GM23338 (cell line): ENCODE measurements around the gene MBD2. TPM values are rescaled to one million over a fixed set of nuclear protein-coding genes. Genes with fewer than 3 reads are reported as not detected.

Experiments
- ATAC-seq: fragments of 200-7000 bp; cut with Tn5 transposase; 3 replicates; pipeline ENCODE4 v1.9.1; 2020
- DNase-seq: peaks from one replicate; pipeline ENCODE4 v3.0.0-alpha.2; 2015; ENCODE audit warnings: low spot score
- H2AFZ ChIP-seq: fragments of 200-600 bp; sonication (generic); 2 replicates; pipeline ENCODE4 v1.8.0; 2016; ENCODE audit warnings: antibody characterized with exemption, mild to moderate bottlenecking, moderate library complexity
- H3F3A ChIP-seq: fragments of 200-600 bp; sonication (generic); replicated peaks from 2 replicates; pipeline ENCODE4 v1.8.0; 2017; ENCODE audit warnings: antibody characterized with exemption, mixed run types, low read depth
- H3K27ac ChIP-seq: fragments of 200-600 bp; sonication (generic); 2 replicates; pipeline ENCODE4 v1.6.1; 2016; ENCODE audit warnings: low read depth
- H3K27me3 ChIP-seq: fragments of 200-600 bp; sonication (generic); 2 replicates; pipeline ENCODE4 v1.8.0; 2016; ENCODE audit warnings: mild to moderate bottlenecking, mixed run types, moderate library complexity; ENCODE audit not compliant: insufficient read depth
- H3K36me3 ChIP-seq: fragments of 200-600 bp; sonication (generic); 2 replicates; pipeline ENCODE4 v1.8.0; 2016; ENCODE audit warnings: mild to moderate bottlenecking; ENCODE audit not compliant: insufficient read depth
- H3K4me1 ChIP-seq: fragments of 200-600 bp; sonication (generic); 2 replicates; pipeline ENCODE4 v1.8.0; 2016; ENCODE audit warnings: mild to moderate bottlenecking, moderate library complexity; ENCODE audit not compliant: insufficient read depth
- H3K4me2 ChIP-seq: fragments of 200-600 bp; sonication (generic); 2 replicates; pipeline ENCODE4 v1.7.1; 2017; ENCODE audit warnings: mixed run types
- H3K4me3 ChIP-seq: fragments of 200-600 bp; sonication (generic); 2 replicates; pipeline ENCODE4 v1.6.1; 2016; ENCODE audit warnings: mixed run types
- H3K79me2 ChIP-seq: fragments of 200-600 bp; sonication (generic); replicated peaks from 2 replicates; pipeline ENCODE4 v1.8.0; 2017; ENCODE audit warnings: mild to moderate bottlenecking; ENCODE audit not compliant: insufficient read depth
- H3K9me2 ChIP-seq: fragments of 200-600 bp; sonication (generic); 2 replicates; pipeline ENCODE4 v1.8.0; 2017; ENCODE audit not compliant: insufficient read depth
- H4K20me1 ChIP-seq: fragments of 200-600 bp; sonication (generic); replicated peaks from 2 replicates; pipeline ENCODE4 v1.8.0; 2017; ENCODE audit warnings: mild to moderate bottlenecking; ENCODE audit not compliant: insufficient read depth
- H3K27ac Mint-ChIP-seq: 2 replicates; pipeline ENCODE4 v1.8.0; 2020; ENCODE audit warnings: inconsistent platforms, mild to moderate bottlenecking, moderate library complexity, mixed read lengths
- H3K27me3 Mint-ChIP-seq: 3 replicates; pipeline ENCODE4 v1.8.0; 2022; ENCODE audit warnings: low read depth, mild to moderate bottlenecking, moderate library complexity, mixed read lengths, inconsistent platforms; ENCODE audit not compliant: insufficient read depth, poor library complexity
- H3K36me3 Mint-ChIP-seq: 3 replicates; pipeline ENCODE4 v1.8.0; 2021; ENCODE audit warnings: low read depth, mild to moderate bottlenecking, inconsistent platforms, moderate library complexity, mixed read lengths
- H3K4me1 Mint-ChIP-seq: 3 replicates; pipeline ENCODE4 v1.8.0; 2020; ENCODE audit warnings: mild to moderate bottlenecking, inconsistent platforms, mixed read lengths
- H3K4me3 Mint-ChIP-seq: 3 replicates; pipeline ENCODE4 v1.8.0; 2021; ENCODE audit warnings: moderate library complexity, mild to moderate bottlenecking, inconsistent platforms, mixed read lengths
- H3K9me3 Mint-ChIP-seq: 3 replicates; pipeline ENCODE4 v1.8.0; 2020; ENCODE audit warnings: moderate library complexity, mild to moderate bottlenecking, inconsistent platforms, mixed read lengths
- EZH2 ChIP-seq: fragments of 200-600 bp; sonication (generic); IDR thresholded peaks from one replicate; pipeline ENCODE4 v1.8.0; 2017; ENCODE audit warnings: antibody characterized with exemption, mild to moderate bottlenecking, low read depth; ENCODE audit not compliant: unreplicated experiment
- JUNB ChIP-seq: IDR thresholded peaks from one replicate; pipeline ENCODE4 v1.6.1; 2016; ENCODE audit warnings: antibody characterized with exemption; ENCODE audit not compliant: unreplicated experiment
- NANOG ChIP-seq: IDR thresholded peaks from 2 replicates; pipeline ENCODE4 v1.6.1; 2016; ENCODE audit warnings: antibody characterized with exemption, borderline replicate concordance
- POLR2AphosphoS5 ChIP-seq: IDR thresholded peaks from 2 replicates; pipeline ENCODE4 v1.6.1; 2016; ENCODE audit warnings: antibody characterized with exemption, low read depth
- ZNF114 ChIP-seq: fragments of 250-450 bp; sonication (Bioruptor Pico); IDR thresholded peaks from 2 replicates; pipeline ENCODE4 v1.5.0; 2020; ENCODE audit warnings: mild to moderate bottlenecking, moderate library complexity
- ZNF331 ChIP-seq: fragments of 250-450 bp; sonication (Bioruptor Pico); IDR thresholded peaks from 2 replicates; pipeline ENCODE4 v1.5.0; 2020; ENCODE audit warnings: low read depth, mild to moderate bottlenecking, moderate library complexity
- polyA plus RNA-seq: library from polyadenylated mRNA; unstranded; fragments of >200 nt; fragmentation: Nextera tagmentation; extraction: Ambion mirVana; gene quantifications from 2 replicates; pipeline ENCODE4 v1.2.1, GENCODE V29; 2016
- total RNA-seq: library from RNA; depleted of rRNA; stranded (reverse); fragments of >200 nt; shearing (Covaris generic); gene quantifications from 2 replicates; pipeline ENCODE4 v1.2.3, GENCODE V29; 2014
- TF ChIP-seq, protein P1 (sequence below): fragments of 250-450 bp; sonication (Bioruptor Pico); IDR thresholded peaks from 2 replicates; pipeline ENCODE4 v1.5.0; 2020; ENCODE audit warnings: mild to moderate bottlenecking, moderate library complexity
- TF ChIP-seq, protein P2 (sequence below): IDR thresholded peaks from 2 replicates; pipeline ENCODE4 v1.6.1; 2016; ENCODE audit warnings: antibody characterized with exemption
- TF ChIP-seq, protein P3 (sequence below): IDR thresholded peaks from one replicate; pipeline ENCODE4 v1.6.1; 2018; ENCODE audit warnings: antibody characterized with exemption; ENCODE audit not compliant: unreplicated experiment

Gene MBD2
- total and polyA plus RNA-seq, 2 experiments from 2014 or later: 11.2 to 39.2 TPM

DNA sequence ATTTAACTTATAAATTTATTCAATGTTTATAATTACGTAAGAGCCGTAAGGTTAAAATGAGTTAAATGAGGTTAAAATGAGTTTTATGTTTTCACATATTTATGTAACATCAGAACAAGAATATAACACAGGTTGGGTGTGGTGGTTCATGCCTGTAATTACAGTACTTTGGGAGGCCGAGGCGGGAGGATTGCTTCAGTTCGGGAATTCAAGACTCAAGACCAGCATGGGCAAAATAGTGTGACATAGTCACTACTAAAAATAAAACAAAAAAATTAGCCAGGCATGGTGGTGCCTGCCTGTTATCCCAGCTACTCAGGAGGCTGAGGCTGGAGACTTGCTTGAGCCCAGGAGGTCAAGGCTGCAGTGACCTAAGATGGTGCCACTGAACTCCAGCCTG, 9.3 kb upstream of the MBD2 start:
- H3K9me3 Mint-ChIP-seq: no peaks in the 10 kb centered on the region
- H2AFZ ChIP-seq: no peak overlapping the region; the same call in 1 of the 2 replicates
- no peaks in the 10 kb centered on the region for H3K36me3 Mint-ChIP-seq
- no peak for DNase-seq
- H3K4me1 ChIP-seq: peaks cover 3% of the 10 kb centered on the region; the same call in 1 of the 2 replicates
- H4K20me1 ChIP-seq: no peaks in the 10 kb centered on the region
- TF ChIP-seq ZNF331 (no peak), JUNB (no peak), NANOG (no peak), ZNF114 (CRISPR knock-in tag) (no peak), POLR2AphosphoS5 (no peak), EZH2 (no peak)
- TF ChIP-seq, protein P1, sequence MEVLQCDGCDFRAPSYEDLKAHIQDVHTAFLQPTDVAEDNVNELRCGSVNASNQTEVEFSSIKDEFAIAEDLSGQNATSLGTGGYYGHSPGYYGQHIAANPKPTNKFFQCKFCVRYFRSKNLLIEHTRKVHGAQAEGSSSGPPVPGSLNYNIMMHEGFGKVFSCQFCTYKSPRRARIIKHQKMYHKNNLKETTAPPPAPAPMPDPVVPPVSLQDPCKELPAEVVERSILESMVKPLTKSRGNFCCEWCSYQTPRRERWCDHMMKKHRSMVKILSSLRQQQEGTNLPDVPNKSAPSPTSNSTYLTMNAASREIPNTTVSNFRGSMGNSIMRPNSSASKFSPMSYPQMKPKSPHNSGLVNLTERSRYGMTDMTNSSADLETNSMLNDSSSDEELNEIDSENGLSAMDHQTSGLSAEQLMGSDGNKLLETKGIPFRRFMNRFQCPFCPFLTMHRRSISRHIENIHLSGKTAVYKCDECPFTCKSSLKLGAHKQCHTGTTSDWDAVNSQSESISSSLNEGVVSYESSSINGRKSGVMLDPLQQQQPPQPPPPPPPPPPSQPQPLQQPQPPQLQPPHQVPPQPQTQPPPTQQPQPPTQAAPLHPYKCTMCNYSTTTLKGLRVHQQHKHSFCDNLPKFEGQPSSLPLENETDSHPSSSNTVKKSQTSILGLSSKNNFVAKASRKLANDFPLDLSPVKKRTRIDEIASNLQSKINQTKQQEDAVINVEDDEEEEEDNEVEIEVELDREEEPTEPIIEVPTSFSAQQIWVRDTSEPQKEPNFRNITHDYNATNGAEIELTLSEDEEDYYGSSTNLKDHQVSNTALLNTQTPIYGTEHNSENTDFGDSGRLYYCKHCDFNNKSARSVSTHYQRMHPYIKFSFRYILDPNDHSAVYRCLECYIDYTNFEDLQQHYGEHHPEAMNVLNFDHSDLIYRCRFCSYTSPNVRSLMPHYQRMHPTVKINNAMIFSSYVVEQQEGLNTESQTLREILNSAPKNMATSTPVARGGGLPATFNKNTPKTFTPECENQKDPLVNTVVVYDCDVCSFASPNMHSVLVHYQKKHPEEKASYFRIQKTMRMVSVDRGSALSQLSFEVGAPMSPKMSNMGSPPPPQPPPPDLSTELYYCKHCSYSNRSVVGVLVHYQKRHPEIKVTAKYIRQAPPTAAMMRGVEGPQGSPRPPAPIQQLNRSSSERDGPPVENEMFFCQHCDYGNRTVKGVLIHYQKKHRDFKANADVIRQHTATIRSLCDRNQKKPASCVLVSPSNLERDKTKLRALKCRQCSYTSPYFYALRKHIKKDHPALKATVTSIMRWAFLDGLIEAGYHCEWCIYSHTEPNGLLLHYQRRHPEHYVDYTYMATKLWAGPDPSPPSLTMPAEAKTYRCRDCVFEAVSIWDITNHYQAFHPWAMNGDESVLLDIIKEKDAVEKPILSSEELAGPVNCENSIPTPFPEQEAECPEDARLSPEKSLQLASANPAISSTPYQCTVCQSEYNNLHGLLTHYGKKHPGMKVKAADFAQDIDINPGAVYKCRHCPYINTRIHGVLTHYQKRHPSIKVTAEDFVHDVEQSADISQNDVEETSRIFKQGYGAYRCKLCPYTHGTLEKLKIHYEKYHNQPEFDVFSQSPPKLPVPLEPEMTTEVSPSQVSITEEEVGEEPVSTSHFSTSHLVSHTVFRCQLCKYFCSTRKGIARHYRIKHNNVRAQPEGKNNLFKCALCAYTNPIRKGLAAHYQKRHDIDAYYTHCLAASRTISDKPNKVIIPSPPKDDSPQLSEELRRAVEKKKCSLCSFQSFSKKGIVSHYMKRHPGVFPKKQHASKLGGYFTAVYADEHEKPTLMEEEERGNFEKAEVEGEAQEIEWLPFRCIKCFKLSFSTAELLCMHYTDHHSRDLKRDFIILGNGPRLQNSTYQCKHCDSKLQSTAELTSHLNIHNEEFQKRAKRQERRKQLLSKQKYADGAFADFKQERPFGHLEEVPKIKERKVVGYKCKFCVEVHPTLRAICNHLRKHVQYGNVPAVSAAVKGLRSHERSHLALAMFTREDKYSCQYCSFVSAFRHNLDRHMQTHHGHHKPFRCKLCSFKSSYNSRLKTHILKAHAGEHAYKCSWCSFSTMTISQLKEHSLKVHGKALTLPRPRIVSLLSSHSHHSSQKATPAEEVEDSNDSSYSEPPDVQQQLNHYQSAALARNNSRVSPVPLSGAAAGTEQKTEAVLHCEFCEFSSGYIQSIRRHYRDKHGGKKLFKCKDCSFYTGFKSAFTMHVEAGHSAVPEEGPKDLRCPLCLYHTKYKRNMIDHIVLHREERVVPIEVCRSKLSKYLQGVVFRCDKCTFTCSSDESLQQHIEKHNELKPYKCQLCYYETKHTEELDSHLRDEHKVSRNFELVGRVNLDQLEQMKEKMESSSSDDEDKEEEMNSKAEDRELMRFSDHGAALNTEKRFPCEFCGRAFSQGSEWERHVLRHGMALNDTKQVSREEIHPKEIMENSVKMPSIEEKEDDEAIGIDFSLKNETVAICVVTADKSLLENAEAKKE (CRISPR knock-in tag): no peak
- TF ChIP-seq, protein P2, sequence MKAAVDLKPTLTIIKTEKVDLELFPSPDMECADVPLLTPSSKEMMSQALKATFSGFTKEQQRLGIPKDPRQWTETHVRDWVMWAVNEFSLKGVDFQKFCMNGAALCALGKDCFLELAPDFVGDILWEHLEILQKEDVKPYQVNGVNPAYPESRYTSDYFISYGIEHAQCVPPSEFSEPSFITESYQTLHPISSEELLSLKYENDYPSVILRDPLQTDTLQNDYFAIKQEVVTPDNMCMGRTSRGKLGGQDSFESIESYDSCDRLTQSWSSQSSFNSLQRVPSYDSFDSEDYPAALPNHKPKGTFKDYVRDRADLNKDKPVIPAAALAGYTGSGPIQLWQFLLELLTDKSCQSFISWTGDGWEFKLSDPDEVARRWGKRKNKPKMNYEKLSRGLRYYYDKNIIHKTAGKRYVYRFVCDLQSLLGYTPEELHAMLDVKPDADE: no peak
- TF ChIP-seq, protein P3, sequence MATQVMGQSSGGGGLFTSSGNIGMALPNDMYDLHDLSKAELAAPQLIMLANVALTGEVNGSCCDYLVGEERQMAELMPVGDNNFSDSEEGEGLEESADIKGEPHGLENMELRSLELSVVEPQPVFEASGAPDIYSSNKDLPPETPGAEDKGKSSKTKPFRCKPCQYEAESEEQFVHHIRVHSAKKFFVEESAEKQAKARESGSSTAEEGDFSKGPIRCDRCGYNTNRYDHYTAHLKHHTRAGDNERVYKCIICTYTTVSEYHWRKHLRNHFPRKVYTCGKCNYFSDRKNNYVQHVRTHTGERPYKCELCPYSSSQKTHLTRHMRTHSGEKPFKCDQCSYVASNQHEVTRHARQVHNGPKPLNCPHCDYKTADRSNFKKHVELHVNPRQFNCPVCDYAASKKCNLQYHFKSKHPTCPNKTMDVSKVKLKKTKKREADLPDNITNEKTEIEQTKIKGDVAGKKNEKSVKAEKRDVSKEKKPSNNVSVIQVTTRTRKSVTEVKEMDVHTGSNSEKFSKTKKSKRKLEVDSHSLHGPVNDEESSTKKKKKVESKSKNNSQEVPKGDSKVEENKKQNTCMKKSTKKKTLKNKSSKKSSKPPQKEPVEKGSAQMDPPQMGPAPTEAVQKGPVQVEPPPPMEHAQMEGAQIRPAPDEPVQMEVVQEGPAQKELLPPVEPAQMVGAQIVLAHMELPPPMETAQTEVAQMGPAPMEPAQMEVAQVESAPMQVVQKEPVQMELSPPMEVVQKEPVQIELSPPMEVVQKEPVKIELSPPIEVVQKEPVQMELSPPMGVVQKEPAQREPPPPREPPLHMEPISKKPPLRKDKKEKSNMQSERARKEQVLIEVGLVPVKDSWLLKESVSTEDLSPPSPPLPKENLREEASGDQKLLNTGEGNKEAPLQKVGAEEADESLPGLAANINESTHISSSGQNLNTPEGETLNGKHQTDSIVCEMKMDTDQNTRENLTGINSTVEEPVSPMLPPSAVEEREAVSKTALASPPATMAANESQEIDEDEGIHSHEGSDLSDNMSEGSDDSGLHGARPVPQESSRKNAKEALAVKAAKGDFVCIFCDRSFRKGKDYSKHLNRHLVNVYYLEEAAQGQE: no peak
- no peaks in the 10 kb centered on the region for H3K27me3 ChIP-seq
- no peak overlapping the region for H3K27ac Mint-ChIP-seq
- H3K79me2 ChIP-seq: no peaks in the 10 kb centered on the region
- no peaks in the 10 kb centered on the region for H3K36me3 ChIP-seq
- H3F3A ChIP-seq: no peaks in the 10 kb centered on the region
- ATAC-seq: no peak
- H3K4me2 ChIP-seq: no peak overlapping the region
- H3K4me3 ChIP-seq: no peak overlapping the region
- peaks cover 4% of the 10 kb centered on the region for H3K9me2 ChIP-seq
- H3K27me3 Mint-ChIP-seq: no peaks in the 10 kb centered on the region
- no peak overlapping the region for H3K27ac ChIP-seq
- H3K4me1 Mint-ChIP-seq: no peaks in the 10 kb centered on the region; the same call in 1 of the 3 replicates
- H3K4me3 Mint-ChIP-seq: no peak overlapping the region
